HG03565 (cell line): ENCODE measurements around the gene CIDEC.
"Not testable (repeated sequence)": the region's sequence is repeated elsewhere in the genome, so short reads cannot be mapped to it uniquely, and the experiment has no call there.

ENCODE experiments used
- ATAC-seq: cut with Tn5 transposase; IDR thresholded peaks from one replicate; pipeline ENCODE4 v1.9.1; 2021; ENCODE audit warnings: mild to moderate bottlenecking, moderate library complexity; ENCODE audit not compliant: unreplicated experiment

Gene CIDEC

DNA sequence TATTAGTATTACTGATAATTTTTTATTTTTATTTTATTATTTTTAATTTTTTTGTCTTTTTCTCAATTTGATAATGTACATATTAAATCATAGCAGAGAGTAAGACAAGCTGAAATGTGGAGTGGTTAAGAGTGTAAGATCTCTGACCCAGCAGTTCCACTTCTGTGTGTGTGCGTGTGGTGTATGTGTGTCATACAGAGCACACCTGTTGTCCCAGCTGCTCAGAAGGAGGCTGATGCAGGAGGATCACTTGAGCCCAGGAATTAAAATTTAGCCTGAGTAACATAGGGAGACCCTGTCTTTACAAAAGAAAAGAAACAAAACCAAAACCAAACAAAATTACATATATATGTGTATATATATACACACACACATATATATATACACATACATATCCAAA is 1.4 kb upstream of the CIDEC start:
- ATAC-seq = no peak

DNA sequence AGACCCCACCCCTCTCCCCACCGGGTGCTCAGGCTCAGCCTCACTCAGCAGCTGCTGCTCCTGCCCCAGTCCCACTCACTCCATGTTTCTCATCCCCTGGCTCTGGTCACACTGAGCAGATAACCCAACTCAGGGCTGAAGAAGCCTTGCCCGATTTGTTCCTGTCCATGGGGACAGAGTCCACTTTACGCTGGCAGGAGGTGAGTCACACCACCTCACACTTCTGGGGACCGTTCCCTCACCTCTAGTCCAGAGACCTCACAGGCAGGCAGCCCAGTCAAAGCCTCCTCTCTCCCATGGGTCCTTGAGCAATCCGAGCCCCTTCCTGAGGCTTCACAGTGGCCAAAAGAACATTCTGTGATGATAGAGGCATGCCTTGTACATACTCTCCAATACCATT is 1.4 kb downstream of the CIDEC start:
- ATAC-seq = no peak

DNA sequence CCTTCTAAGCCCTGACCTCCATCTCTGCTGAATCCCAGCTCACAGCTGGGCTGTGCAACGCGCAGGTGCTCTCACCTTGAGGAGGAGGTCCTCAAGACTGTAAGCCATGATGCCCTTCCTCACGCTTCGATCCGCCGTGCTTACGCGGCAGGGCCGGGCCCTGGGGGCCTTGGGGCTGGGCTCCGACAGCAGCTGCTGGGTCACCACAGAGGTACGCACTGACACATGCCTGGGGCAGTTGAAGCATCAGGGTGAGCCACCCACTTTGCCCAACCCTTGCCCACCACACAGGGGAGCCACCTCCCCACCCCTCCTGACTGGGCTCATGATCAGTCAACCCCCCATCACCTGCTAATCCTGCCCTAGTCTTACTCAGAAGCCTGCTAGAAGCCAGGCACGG is 3.1 kb downstream of the CIDEC start:
- ATAC-seq = no peak

DNA sequence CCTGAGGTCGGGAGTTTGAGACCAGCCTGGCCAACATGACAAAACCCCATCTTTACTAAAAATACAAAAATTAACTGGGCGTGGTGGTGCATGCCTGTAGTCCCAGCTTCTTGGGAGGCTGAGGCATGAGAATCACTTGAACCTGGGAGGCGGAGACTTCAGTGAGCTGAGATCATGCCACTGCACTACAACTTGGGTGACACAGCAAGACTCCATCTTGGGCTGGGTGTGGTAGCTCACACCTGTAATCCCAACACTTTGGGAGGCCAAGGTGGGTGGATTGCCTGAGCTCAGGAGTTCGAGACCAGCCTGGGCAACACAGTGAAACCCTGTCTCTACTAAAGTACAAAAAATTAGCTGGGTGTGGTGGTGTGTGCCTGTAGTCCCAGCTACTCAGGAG is 3.8 kb downstream of the CIDEC start:
- not testable (repeated sequence) for ATAC-seq

DNA sequence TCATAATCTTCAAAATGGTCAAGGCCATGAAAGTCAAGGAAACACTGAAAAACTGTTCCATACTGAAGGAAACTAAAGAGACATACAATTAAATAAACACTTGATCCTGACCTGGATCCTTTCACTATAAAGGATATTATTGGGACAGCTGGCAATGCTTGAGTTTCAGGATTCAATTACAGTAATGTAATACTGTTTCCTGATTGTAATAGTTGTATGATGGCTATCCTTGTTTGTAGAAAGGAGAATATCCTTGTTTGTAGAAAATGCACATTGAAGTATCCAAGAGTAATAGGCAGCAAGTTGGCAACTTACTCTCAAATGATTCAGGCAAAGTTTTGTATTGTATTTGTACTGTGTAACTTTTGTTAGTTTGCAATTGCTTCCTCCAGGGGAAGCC is 4.6 kb downstream of the CIDEC start:
- no peak for ATAC-seq

DNA sequence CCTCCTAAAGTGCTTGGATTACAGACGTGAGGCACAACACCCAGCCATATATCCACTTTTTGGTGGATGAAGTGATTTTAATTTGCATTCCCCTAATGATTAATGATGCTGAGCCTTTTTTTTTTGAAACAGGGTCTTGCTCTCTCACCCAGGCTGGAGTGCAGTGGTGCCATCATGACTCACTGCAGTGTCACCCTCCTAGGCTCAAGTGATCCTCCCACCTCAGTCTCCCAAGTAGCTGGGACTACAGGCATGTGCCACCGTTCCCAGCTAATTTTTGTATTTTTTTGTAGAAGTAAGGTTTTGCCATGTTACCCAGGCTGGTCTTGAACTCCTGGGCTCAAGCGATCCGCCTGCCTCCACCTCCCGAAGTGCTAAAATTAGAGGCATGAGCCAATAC is 8.0 kb downstream of the CIDEC start:
- not testable (repeated sequence) for ATAC-seq

DNA sequence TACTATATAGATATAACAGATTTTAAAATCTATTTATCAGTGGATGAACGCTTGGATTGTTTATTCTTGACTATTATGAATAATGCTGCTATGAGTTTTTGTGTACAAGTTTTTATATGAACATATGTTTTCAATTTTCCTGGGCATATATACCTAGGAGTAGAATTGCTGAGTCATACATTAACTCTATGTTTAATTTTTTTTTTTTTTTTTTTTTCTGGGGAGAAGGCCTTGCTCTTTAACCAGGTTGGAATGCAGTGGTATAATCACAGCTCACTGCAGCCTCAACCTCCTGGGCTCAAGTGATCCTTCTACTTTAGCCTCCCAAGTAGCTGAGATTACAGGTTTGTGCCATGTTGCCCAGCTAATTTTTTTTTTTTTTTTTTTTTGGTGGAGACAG is 9.1 kb downstream of the CIDEC start:
- ATAC-seq = no peak

DNA sequence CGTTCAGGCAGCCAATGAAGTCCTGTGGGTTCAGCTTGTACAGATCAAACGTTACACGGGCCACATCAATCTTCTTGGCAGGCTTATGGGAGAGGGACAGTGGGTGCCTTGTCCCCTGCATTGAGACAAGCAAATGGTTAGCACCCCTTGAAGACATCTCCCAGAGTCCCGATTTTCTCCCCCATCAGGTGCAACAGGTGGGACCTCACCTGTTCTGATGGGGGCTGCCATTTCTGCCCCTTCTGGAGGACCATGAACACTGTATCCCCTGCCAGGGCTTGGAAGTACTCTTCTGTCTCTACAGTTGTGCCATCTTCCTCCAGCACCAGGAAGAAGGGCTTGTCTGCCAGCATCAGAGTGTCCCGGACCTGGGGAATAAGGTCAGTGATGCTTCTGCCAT is 10.1 kb downstream of the CIDEC start:
- ATAC-seq = no peak

DNA sequence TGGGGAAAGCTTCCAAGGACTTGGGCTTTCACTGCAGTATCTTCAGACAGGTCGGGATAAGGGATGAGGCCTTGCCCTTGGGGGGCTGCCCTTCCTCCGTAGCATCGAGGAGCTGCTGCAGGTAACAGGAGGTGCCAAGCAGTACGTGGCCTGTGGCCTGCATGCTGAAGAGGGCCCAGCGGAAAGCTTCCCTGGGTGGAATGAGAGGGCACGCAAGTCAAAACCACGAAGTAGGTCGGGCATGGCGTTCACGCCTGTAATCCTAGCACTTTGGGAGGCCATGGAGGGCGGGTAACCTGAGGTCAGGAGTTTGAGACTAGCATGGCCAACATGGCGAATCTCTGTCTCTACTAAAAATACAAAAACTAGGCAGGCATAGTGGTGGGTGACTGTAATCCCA is 12.9 kb downstream of the CIDEC start:
- ATAC-seq = no peak

DNA sequence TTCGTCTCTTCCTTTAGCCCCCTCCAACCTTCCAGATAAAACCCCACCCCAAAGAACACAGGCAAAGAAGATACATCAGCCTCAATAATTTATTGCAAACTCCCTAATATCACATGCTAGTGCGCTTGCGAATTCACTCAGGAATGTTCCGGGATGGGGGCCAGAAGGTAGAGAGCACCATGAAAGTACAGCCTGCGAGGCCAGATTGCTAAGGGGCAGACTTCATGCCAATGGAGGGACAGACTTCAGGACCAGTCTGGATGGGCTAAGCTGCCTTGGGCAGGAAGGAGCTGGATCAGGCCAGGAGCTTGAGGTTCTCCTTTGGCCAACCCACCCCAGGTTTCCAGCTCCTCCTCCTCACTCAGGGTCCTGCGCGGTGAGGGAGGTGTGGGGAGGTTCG is 13.4 kb downstream of the CIDEC start:
- ATAC-seq = no peak

DNA sequence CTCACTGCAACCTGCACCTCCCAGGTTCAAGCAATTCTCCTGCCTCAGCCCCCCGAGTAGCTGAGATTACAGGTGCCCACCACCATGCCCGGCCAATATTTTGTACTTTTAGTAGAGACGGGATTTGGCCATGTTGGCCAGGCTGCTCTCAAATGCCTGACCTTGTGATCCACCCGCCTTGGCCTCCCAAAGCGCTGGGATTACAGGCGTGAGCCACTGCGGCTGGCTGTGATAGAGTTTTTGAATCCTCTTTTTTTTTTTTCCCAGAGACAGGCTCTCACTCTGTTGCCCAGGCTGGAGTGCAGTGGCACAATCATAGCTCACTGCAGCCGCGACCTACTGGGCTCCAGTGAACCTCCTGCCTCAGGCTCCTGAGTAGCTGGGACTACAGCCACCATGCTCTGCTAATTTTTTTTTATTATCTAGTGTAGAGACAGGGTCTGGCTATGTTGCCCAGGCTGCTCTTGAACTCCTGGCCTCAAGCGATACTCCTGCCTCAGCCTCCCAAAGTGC is 14.9 kb downstream of the CIDEC start:
- not testable (repeated sequence) for ATAC-seq

DNA sequence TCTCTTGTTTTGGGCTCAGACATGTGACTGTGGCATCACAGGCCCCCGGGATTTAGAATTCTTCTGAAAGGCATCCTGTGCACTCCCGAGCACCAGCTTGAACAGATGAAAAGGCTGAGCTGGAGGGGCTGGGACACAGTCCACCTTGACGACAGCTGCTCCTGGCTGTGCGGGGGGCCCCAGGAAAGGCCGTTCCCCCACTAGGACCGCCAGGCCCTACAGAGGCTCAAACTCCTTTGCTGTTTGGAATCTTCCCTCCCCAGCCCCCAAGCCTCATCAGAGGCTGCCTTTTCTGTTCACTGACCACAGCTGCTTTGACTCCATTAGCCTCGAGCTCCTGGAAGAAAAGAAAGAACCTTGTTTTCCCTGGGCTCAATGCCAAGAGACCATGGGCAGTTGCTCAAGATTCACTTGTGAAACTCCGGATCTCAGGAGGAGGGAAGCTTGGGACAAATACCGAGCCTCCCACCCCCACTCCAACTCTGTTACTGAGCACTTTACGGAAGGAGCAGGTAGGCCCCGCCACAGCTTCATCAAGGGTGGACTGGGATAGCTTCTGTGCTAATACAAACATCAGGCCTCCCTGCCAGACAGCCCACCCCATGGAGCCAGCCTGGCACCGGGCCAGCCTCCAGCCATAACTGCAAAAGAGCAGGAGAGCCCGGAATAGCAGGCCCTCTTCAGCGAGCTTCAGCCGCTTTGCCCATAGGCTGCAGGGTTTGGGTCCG is 15.7 kb downstream of the CIDEC start:
- ATAC-seq = no peak

DNA sequence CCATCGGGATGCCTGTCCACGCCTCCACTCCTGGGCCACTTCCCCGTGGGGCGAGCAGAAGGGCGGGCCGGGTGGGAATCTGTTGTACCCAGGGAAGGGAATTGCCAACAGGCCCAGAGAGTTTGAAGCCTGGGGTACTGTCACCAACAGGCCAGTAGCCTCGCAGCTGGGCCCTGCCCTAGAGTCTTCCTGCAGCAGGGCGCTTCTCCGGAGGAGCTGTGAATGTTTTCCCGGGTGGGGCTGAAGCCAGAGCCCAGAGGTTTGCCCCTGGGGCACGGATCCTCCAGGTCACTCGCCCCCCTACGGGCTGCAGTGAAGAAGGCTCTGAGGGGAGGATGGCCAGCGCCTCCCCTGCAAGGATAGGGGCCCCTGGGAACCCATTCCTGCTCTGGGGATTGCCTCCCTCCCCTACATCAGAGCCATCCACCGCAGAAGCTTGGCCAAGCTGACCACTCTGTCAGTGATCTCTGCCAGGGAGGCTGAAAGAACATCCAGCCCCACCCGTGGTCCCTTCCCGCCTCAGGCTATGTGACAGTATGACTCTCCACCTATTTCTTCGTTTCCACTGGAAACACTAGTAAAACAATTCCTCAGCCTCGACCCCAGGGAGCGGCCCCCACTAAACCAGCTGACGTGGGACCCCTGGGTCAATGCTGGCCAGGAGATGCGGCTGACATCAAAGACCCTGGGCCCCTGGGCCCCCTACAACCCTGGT is 16.8 kb downstream of the CIDEC start:
- no peak for ATAC-seq

DNA sequence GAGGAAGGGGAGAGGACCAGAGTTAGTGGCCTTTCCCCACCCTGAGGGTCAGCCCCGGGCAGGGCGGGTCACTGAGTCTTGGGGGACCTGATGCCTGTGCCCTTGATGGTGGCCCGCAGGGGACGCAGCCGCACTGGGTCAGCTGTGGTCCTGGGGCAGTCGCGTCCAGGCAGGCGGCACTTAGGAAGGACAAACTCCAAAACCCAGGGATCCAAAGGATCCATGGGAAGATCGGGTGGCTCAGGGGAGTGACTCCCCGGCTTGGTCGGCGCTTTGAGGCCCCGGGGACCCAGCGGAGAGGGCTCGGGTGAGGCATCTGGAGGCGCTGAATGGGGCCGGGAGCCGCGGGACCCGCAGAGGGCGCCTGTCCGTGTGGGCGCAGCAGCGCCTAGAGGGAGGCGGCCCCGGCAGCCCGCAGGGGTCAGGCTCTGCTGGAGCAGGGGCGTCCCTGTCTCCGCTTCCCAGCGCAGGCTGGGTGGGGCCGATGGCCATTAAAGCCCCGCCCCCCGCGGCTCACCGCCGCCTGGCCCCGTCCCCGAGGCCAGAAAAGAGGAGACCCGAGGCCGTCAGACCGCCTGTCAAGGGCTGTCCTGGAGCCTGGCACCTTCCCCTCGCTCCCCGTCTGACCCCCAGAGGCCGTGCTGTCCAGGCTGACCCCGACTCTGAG is 17.5 kb downstream of the CIDEC start:
- no peak for ATAC-seq

DNA sequence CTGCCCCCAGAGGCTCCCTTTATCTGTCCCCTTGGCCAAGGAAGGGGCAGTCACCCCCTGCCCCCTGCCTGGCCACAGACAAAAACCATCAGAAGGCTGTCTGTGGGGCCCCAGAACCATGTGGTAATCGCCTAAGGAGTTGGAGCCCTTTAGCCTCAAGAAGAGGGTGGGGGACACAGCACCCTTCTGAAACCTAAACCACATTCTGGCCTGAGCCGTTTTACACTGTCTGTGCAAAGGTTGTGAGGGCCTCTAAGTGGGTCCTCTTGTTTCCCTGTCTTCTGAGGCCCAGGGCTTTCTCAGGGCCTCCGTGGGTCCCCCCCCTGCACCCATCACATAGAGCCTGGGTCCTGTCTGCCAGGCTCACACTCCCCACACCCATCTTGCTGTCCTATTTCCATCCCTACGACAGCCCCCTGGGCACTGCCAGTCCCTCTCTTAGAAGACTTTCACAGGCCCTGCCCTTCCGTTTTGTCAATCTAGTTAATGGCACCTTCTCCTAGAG is 18.4 kb downstream of the CIDEC start:
- no peak for ATAC-seq

DNA sequence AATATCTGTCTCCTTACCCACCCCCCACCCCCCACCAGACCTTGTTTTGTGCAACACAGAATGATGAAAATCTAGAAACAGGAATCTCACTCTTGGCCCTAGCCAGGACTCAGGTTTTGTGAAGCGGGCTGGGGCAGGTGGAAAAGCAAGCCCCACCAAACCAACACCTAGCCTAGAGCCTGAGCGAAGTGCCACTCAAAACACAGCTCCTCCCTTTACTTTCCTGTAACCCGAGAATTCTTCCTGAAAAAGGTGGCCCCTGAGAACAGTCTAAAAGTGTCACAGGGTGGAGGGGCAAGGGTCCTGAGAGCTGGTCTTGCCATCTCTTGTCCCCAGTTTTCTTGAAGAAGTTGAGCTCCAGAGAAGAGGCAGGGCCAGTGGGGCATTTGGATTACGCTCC is 18.9 kb downstream of the CIDEC start:
- ATAC-seq = no peak

DNA sequence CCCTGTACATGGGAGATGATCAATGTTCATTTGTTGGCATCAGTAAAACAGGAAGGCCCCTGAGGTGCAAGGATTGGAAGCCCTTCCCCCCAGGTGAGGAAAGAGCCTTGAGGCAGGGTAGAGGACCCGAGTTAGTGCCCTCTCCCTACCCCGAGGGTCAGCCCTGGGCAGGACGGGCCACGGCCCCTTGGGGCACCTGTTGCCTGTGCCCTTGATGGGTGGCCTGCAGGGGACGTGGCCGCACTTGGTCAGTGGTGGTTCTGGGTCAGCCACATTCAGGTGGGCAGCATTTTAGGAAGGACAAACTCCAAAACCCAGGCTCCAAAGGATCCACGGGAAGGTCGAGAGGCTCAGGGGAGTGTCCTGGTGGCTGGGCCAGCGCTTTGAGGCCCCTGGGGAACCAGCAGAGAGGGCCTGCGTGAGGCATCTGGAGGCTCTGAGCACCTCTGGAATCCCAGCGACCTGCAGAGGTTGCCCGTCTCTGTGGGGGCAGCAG is 20.5 kb downstream of the CIDEC start:
- ATAC-seq = no peak

DNA sequence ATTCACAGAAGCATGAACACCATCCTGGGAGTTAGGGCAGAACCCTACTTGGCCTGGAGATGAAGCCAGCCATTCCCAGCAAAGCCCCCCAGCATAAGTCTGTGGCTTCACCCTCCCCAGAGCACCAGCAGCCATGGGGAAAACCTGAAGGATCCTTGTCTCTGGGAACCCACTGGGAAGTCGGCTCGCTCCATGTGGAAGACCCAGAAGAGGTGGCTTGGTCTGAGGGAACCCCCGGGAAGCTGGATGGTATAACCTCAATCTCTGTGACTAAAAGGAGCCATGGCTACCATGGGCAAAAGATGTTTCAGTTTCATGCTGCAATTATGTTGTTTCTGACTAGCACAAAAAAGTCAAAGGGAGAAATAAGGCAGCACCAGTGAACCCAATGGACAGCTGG is 24.5 kb downstream of the CIDEC start:
- no peak for ATAC-seq

DNA sequence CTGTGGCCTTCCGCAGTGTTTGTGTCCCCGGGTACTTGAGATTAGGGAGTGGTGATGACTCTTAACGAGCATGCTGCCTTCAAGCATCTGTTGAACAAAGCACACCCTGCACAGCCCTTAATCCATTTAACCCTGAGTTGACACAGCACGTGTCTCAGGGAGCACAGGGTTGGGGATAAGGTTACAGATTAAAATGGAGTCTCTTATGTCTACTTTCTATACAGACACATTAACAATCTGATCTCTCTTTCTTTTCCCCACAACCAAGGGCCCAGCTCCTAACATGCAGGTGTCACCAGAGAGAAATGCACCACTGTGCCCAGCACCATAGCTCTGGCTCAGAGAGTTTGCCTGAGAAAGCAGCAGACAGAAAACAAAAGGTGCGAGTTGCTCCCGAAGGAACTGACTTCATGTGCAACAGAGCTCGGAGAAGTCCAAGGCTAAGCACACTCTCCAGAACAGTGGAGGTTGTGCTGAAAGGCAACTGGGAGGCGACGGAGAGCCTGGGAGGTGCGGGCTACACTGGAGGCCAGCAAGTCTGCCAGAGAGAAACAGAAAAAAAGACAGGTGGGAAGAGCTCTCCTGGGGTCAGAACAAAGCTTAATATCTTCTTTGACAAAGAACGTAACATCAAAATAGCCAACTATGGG is 25.6 kb downstream of the CIDEC start:
- not testable (repeated sequence) for ATAC-seq

DNA sequence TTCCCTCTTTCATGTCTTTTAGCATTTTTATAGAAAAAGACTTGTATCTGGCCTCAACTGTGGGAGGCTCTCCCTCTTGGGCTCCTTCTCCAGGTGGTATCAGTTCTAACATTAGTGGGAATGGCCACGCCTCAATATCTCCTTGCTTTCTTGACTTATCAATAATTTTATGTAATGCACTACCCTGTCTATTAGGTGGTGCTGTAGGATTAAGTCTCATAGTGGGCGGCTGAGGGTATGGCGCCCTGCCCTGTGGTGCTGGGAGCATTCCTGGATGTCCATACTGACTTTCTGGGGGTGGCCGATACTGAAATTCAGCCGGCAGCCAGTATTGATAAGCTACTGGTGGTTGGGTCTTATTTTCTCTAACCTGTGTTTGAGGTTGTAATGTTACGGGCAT is 27.5 kb downstream of the CIDEC start:
- no peak for ATAC-seq

DNA sequence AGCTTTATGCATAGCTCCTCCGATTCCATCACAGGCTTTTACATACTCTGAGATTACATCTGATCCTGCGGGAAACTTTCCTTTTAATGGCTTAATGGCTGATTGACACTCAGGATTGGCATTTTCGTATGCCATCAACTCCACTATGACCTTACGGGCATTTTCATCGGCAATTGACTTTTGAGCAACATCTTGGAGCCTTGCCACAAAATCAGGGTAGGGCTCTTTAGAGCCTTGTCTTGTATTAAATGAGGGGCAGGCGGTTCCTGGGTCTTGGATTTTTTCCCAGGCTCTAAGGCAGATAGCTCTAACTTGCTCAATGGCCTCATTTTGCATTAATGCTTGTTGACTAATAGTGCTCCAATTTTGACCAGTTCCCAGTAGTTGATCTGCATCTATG is 28.1 kb downstream of the CIDEC start:
- not testable (repeated sequence) for ATAC-seq
